Fibroblast of skin of right biceps (primary cell): ENCODE data around the gene WIF1.

Experiments used
- DNase-seq: peaks from one replicate; pipeline ENCODE4 v3.0.0-alpha.2; 2013

Gene WIF1

DNA sequence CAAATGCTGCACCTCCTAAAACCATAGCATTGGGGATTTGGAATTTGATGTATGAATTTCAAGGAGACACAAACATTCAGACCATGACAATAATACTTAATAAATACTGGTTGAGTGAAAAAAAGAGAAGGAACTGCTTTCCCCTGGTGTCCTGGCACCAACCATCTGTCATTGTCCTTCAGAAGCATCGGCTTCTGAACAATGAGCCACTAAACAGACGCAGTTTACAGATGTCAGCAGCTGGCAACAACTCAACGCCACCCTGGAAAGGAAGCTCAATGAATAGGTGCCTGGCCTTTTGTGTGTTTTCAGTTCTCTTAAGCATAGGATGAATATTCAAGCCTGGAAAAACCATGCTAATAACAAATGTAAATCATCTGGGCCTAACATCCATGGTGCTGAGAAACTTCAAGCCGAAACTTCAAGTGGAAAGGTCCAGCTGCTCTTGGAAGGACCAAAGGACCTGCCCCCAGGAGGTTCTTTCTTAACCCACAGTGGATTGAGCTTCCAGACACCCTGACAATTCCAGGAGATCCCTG, 101.3 kb downstream of the WIF1 start:
- no peak for DNase-seq

DNA sequence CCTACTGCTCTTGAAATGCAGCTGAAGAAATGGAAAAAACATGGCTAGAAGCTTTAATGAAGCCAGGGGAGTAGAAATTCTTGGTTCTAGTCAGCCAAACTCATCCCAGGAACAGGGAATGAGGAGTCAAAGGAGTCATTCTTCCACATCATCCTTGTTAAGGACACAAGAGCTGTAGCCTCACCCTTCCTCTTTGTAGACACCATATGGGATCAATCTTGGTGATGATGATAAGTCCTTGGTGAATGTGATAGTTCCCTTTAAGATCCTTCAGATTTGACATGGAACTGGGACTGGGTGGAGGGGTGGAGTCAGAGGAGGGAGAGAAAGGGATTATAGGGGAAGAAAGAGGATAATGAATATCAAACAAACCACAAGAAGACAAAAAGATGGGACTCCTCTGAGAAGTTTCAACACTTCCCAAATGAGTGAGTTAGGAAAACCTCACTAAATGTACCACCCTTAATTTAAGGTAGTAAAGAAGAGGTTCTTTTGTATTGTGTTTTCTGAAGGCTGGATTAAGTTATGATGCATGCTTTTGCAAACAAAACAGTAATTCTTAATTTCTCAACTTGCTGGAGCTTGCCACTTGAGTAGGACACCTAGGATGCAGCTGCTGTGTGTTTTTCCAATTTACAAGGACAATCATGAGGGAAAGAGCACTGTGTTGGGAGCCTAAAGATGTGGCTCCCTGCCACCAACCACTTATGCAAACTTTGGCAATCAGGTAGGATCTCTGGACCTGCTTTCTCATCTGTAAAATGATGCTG, 104.0 kb downstream of the WIF1 start:
- DNase-seq: no peak

DNA sequence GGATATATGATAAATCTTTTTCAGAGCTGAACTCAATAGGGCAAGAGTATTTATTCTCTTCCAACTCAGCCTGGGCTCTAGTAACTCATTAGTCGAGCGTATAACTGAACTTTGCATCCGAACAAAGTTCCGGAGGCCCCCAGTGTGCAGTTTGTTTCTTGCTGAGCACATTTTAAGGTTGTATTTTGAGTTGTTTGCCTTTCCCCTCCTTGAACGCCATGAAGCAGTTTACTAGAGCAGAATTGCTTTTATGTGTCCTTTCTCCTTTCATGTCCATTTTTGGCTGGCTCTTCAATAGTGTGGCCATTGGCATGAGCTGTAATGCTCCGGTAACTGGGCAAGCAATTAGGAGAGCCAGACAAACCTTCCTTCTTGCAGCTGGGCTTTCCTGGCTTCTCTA, 105.3 kb downstream of the WIF1 start:
- DNase-seq: no peak

DNA sequence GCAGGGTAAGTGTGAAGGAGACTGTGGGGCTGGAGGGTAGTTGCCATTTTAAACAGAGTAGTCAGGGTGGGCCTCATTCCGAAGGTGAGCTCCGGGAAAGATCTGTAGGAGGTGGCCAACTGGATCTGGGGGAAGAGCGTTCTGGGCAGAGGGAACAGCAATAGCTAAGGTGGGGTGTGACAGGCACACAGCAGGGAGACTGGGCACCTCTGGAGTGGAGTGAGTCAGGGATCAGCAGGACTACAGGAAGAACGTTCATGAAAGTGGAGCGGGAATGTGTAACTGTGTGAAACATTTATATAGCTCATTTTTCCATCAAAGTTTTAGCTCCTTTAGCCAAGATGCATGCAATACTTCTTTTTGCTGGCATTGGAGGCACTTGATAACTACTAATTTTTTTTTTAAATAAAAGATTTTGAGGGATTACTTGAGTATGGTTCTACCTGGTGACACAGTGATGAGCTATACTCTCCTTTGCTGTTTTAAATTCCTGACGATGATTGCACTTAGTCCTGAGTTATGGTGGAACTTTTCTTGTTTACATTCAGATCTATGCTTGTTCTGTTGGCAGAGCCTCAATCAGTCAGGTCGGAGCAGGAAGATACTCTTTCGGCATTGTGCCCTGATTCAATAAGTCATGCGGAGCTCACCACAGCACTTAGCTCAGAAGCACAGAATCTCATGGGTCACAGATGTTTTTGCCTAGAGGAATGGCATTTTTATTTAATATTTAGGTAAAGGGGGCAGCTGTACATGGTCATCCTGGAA, 106.4 kb downstream of the WIF1 start:
- DNase-seq: no peak

DNA sequence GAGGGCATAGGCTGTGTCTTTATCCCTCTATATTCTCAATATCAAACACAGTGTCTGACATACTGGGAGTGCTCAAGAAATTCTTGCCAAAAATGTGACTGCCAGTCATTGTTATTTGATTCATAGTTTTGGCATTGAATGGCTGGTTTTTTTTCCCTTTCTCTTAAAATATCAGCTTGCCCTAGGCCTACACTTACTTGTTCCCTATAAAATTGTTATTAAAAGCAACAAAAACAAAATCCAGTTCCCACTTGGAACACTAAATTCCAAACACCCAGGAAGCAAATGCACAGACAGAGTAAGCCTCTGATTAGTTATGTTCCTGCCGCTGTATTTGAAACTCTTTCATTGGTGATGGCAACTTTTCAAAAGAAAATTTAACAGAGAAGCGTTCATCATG, 110.7 kb downstream of the WIF1 start:
- DNase-seq: no peak

DNA sequence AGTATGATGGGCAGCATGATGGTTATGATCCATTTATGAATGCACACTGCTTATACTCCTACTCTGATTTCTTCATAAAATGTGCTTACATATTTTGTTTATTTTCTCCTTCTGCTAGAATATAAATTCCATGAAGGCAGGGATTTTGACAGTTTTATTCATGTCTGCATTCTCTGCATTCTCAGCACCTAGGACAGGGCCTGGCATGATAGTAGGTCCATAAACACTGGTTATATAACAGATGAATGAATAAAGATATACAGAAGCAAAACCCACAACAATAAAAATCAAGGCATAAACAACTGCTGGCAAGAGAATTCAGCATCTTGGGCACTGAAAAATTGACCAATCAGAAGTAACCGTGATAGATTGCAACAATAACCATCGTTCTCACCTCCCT, 115.4 kb downstream of the WIF1 start:
- DNase-seq: no peak

DNA sequence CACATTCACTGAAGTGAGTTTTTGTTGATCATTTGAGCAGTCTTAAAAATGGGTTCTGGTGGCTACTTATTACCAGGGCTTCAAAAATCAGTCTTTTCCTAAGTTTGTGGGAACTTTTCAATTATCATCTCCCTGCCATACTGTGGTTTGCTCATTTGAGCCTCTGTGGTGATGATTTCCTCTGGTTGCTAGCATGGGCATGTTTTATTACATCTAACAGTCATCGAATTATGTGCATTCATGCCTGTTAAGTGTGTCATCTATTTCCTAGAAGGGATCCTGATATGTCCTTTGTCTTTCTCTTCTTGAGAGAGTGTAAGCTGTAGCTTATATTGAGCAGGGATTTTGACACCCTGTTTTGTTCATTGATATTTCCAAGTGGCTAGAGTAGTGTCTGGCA, 116.8 kb downstream of the WIF1 start:
- peak; percentile 31 for DNase-seq
